ENCODE data around the gene MPPE1. TPM values are rescaled to one million over a fixed set of nuclear protein-coding genes. Genes with fewer than 3 reads are reported as not detected.

MPPE1 gene
- total RNA-seq, 1 experiment from 2014 or later: 21.4 TPM

DNA sequence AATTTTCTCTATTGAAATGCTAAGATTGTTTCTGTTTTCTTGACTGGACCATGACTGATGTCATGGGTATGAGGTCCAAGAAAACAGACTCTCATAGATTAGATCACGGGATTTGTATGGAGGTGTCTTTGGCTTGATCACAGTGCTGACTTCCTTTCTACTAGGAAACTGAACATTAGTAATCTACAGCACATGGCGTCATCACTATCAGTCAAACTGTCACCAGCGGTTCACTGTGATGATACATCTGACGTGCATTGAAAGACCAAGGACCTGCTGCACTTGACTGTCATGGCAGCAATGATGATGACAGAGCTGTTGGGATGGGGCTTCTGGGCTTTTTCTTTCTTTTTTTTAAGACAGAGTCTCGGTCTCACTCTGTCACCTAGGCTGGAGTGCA is 45.0 kb upstream of the MPPE1 start:
- BruUV-seq (replicated peaks): no TSS peak
- intact Hi-C loops (cut with micrococcal nuclease): no loop called here
- Histone ChIP-seq H3K27ac (ENCODE audit: low read depth, low read length) (no peak overlapping the region), H3K9me3 (ENCODE audit: control insufficient read depth in 1 of 2, insufficient read depth in 1 of 2, low read depth in 1 of 2, low read length in 2 of 2) (peaks cover 9 to 10% of the 10 kb centered on the region in 2 experiments; a peak in 2 of 4 replicates), H3K79me2 (ENCODE audit: insufficient read depth, low read length) (no peaks in the 10 kb centered on the region), H3K9me2 (ENCODE audit: insufficient read depth) (no peaks in the 10 kb centered on the region), H3K4me2 (ENCODE audit: low read length) (no peak overlapping the region), H2AFZ (ENCODE audit: low read depth, low read length, poor library complexity, severe bottlenecking) (no peak overlapping the region), H3K4me3 (replicated peaks in 1 of 2; ENCODE audit: low read depth in 1 of 2, low read length in 2 of 2) (no peak overlapping the region), H3K9ac (ENCODE audit: low read length) (no peak overlapping the region), H3K4me1 (ENCODE audit: control insufficient read depth in 1 of 2, insufficient read depth in 2 of 2, low read length in 2 of 2) (peaks cover 5 to 14% of the 10 kb centered on the region in 2 experiments; a peak in 3 of 4 replicates), H3K36me3 (ENCODE audit: control insufficient read depth in 1 of 2, insufficient read depth in 2 of 2, low read length in 2 of 2) (no peaks in the 10 kb centered on the region), H4K20me1 (ENCODE audit: insufficient read depth) (no peaks in the 10 kb centered on the region), H3K27me3 (ENCODE audit: insufficient read depth, low read length) (no peaks in the 10 kb centered on the region)
- ChIA-PET RAD21 (ENCODE audit: low non-redundant PET in 1 of 2, low total read pairs in 2 of 2, uncharacterized antibody in 2 of 2, unreplicated experiment in 2 of 2) (no interaction called here), POLR2A (no interaction called here), CTCF (no interaction called here)
- DNase-seq (ENCODE audit: low read depth, low spot score) (no peak), ATAC-seq (no peak)
- TF ChIP-seq, protein P1, sequence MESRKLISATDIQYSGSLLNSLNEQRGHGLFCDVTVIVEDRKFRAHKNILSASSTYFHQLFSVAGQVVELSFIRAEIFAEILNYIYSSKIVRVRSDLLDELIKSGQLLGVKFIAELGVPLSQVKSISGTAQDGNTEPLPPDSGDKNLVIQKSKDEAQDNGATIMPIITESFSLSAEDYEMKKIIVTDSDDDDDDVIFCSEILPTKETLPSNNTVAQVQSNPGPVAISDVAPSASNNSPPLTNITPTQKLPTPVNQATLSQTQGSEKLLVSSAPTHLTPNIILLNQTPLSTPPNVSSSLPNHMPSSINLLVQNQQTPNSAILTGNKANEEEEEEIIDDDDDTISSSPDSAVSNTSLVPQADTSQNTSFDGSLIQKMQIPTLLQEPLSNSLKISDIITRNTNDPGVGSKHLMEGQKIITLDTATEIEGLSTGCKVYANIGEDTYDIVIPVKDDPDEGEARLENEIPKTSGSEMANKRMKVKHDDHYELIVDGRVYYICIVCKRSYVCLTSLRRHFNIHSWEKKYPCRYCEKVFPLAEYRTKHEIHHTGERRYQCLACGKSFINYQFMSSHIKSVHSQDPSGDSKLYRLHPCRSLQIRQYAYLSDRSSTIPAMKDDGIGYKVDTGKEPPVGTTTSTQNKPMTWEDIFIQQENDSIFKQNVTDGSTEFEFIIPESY (IDR thresholded peaks at IDR 0.05; ENCODE audit: extremely low read depth, insufficient replicate concordance, low read length): no peak
- TF ChIP-seq SIN3A (IDR thresholded peaks at IDR 0.05; ENCODE audit: low read depth) (no peak), ZFX (IDR thresholded peaks at IDR 0.05) (no peak), CBX3 (IDR thresholded peaks at IDR 0.05; ENCODE audit: low read depth) (no peak), YY1 (IDR thresholded peaks at IDR 0.05; ENCODE audit: extremely low read depth, insufficient replicate concordance, low read depth, low read length) (no peak)
- TF ChIP-seq, protein P2, sequence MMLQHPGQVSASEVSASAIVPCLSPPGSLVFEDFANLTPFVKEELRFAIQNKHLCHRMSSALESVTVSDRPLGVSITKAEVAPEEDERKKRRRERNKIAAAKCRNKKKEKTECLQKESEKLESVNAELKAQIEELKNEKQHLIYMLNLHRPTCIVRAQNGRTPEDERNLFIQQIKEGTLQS (IDR thresholded peaks at IDR 0.05): no peak

- RAD21 ChIA-PET (ENCODE audit: low non-redundant PET in 1 of 2, low total read pairs in 2 of 2, uncharacterized antibody in 2 of 2, unreplicated experiment in 2 of 2): no interaction called here
- no peak overlapping the region for H3K9ac ChIP-seq (ENCODE audit: low read length)
- no TSS peak for BruUV-seq (replicated peaks)
- TF ChIP-seq SIN3A (IDR thresholded peaks at IDR 0.05; ENCODE audit: low read depth) (no peak), CBX3 (IDR thresholded peaks at IDR 0.05; ENCODE audit: low read depth) (no peak), POLR2AphosphoS5 (IDR thresholded peaks at IDR 0.05; ENCODE audit: low read depth, low read length) (no peak), FOSL1 (IDR thresholded peaks at IDR 0.05; ENCODE audit: low read depth) (no peak), EZH2phosphoT487 (IDR thresholded peaks at IDR 0.05; ENCODE audit: borderline replicate concordance) (no peak), SP1 (IDR thresholded peaks at IDR 0.05; ENCODE audit: low read depth) (no peak), EGR1 (IDR thresholded peaks at IDR 0.05; ENCODE audit: low read depth) (no peak), JUND (IDR thresholded peaks at IDR 0.05) (no peak), POLR2A (IDR thresholded peaks at IDR 0.05; ENCODE audit: borderline replicate concordance, extremely low read depth, insufficient read depth, insufficient read length) (no peak), CEBPB (IDR thresholded peaks at IDR 0.05; ENCODE audit: low read depth) (no peak)
- TF ChIP-seq, protein P2 (IDR thresholded peaks at IDR 0.05): no peak
- TF ChIP-seq, protein P3, sequence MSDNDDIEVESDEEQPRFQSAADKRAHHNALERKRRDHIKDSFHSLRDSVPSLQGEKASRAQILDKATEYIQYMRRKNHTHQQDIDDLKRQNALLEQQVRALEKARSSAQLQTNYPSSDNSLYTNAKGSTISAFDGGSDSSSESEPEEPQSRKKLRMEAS (IDR thresholded peaks at IDR 0.05): no peak
- TF ChIP-seq, protein P4, sequence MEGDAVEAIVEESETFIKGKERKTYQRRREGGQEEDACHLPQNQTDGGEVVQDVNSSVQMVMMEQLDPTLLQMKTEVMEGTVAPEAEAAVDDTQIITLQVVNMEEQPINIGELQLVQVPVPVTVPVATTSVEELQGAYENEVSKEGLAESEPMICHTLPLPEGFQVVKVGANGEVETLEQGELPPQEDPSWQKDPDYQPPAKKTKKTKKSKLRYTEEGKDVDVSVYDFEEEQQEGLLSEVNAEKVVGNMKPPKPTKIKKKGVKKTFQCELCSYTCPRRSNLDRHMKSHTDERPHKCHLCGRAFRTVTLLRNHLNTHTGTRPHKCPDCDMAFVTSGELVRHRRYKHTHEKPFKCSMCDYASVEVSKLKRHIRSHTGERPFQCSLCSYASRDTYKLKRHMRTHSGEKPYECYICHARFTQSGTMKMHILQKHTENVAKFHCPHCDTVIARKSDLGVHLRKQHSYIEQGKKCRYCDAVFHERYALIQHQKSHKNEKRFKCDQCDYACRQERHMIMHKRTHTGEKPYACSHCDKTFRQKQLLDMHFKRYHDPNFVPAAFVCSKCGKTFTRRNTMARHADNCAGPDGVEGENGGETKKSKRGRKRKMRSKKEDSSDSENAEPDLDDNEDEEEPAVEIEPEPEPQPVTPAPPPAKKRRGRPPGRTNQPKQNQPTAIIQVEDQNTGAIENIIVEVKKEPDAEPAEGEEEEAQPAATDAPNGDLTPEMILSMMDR (IDR thresholded peaks at IDR 0.05 in 2 of 3, conservative IDR thresholded peaks at IDR 0.05 in 1 of 3; ENCODE audit: borderline replicate concordance in 1 of 3, insufficient read depth in 1 of 3, low read depth in 2 of 3, low read length in 2 of 3): no peak
These were observed 43.3 kb upstream of the MPPE1 start for GRCh38 chr18:11951390-11951851.

More at GRCh38 chr18:11951390-11951851, 43.3 kb upstream of the MPPE1 start:
- intact Hi-C loops (cut with micrococcal nuclease): no loop called here
- Histone ChIP-seq H3K9me3 (ENCODE audit: control insufficient read depth in 1 of 2, insufficient read depth in 1 of 2, low read depth in 1 of 2, low read length in 2 of 2) (peaks cover 0 to 2% of the 10 kb centered on the region in 2 experiments; a peak in 1 of 4 replicates), H3K4me1 (ENCODE audit: control insufficient read depth in 1 of 2, insufficient read depth in 2 of 2, low read length in 2 of 2) (peaks cover 16 to 30% of the 10 kb centered on the region in 2 experiments), H3K79me2 (ENCODE audit: insufficient read depth, low read length) (no peaks in the 10 kb centered on the region), H4K20me1 (ENCODE audit: insufficient read depth) (no peaks in the 10 kb centered on the region), H2AFZ (ENCODE audit: low read depth, low read length, poor library complexity, severe bottlenecking) (no peak overlapping the region), H3K4me3 (replicated peaks in 1 of 2; ENCODE audit: low read depth in 1 of 2, low read length in 2 of 2) (no peak overlapping the region), H3K27ac (ENCODE audit: low read depth, low read length) (no peak overlapping the region), H3K36me3 (ENCODE audit: control insufficient read depth in 1 of 2, insufficient read depth in 2 of 2, low read length in 2 of 2) (no peaks in the 10 kb centered on the region), H3K27me3 (ENCODE audit: insufficient read depth, low read length) (no peaks in the 10 kb centered on the region), H3K9me2 (ENCODE audit: insufficient read depth) (no peaks in the 10 kb centered on the region), H3K4me2 (ENCODE audit: low read length) (no peak overlapping the region)
- ATAC-seq (no peak), DNase-seq (ENCODE audit: low read depth, low spot score) (no peak)
- ChIA-PET POLR2A (no interaction called here), CTCF (interaction anchor here (3.6 kb wide), 1 partner anchor 13 kb away, joined by 17 read pairs; no protein-coding TSS in a partner anchor)

Data from HCT116 (cell line).